GM19025 (cell line): ENCODE data around the gene RPL18A.

ENCODE experiments used
- ATAC-seq: cut with Tn5 transposase; IDR thresholded peaks from one replicate; pipeline ENCODE4 v1.9.1; 2021; ENCODE audit warnings: mild to moderate bottlenecking, low read depth, moderate library complexity; ENCODE audit not compliant: unreplicated experiment

Gene RPL18A

DNA sequence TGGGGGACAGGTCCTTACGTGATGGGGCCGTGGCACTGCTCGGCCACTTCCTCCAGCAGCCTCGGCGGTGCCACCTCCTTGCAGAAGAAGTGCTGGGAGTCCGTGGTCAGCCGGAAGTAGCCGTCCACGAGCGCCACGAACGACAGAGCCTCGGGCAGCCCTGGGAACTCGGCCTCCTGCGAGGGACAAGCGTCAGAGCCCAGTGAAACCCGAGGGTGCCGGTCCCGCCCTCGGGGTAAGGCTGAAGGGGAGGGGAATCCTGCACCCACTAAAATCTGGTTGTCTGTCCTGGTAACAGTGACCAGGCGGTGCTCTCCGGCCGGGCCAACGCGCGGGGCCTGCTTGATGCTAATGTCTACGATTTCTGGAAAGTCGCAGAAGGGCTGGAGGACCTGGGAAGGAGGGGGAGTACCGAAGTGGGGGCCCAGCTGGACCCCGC lies 18.3 kb upstream of the RPL18A start:
- ATAC-seq, result no peak

DNA sequence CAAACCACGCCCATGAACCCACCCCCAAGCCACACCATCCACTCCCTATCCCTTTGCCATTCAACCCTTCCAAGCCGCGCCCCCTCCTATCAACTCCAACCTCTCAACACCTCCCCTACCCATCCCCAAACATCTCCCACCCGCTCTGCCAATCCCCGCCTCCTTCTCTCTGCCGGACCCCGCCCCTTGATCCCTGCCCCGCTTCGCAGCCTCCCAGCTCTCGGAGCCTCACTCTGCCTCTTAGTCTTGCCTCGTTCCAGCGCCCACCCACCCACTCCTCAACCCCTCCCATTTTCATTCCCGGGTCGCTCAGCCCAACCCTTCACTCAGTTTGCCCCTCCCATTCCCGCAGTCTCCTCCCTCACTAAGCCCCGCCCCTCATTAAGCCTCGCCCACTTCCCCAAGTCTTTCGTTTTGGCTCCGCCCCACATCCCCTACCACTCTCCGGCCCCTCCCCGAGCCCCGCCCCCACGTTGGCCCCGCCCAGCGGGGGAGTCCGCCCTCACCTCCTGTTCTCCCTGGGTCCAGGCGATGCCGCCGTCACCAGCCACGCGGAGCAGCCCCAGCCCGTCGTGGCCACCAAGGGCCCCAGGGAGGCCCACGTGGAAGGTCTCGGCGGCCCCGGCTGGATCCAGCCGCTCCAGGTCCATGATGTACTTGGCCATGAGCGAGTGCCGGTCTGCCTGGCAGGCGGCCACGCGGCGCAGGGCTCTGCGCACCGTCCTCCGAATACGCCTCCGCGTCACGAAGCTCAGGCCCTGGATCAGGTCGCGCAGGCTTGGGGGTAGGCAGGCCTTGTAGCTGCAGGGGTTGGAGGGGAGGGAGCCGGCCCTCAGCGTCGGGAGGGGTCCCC lies 17.7 kb upstream of the RPL18A start:
- no peak for ATAC-seq

DNA sequence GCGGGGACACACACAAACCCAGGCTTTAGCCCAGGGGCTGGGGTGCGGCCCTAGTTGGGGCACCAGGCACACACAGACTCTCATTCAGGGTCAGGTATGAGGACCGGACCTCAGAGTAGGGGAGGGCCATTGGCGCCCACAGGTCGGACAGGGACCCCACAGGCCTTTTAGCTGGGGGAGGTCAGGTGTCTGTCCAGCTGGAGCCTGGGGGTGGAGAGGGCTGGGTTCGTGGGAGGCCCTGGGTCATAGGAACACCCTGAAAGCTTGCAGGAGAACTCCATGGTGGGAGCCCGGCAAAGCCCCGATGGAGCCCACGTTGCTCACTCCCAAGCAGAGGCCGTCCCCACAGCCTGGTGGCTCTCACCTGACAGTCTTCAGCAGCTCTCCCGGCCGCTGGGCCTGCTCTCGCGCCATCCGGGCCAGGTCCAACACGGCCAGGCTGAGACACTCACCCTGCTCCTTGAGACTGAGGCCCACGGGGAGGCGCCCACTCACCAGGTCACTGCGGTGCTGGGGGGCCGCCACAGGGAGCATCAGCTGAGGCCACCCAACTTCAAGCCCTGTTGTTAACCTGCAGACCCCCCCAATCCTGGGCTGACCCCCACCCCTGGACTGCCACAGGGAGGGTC lies 16.9 kb upstream of the RPL18A start:
- ATAC-seq, result no peak

DNA sequence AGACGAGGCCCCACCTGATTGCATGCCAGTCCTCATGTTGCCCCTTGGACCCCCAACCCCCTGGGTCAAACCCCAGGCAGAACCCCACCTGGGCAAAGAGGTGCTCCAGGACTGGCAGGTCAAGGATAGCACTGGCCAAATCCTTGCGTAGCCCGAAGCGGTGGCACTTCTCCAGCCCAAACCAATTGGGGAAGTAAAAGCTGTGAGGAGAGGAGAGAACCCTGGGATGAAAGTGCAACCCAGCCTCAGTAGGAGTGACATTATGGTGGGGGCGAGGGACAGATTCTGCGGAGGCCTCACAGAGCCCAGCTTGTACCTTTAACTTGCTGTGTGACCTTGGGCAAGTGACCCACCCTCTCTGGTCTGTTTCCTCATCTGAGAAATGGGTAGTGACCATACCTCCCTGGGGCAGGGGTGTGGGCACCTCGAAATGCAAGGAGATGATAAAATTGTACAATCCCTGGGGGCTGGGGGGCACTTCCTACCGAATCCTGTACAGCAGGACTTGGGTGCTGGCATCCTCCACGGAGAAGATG lies 16.4 kb upstream of the RPL18A start:
- ATAC-seq, result no peak

DNA sequence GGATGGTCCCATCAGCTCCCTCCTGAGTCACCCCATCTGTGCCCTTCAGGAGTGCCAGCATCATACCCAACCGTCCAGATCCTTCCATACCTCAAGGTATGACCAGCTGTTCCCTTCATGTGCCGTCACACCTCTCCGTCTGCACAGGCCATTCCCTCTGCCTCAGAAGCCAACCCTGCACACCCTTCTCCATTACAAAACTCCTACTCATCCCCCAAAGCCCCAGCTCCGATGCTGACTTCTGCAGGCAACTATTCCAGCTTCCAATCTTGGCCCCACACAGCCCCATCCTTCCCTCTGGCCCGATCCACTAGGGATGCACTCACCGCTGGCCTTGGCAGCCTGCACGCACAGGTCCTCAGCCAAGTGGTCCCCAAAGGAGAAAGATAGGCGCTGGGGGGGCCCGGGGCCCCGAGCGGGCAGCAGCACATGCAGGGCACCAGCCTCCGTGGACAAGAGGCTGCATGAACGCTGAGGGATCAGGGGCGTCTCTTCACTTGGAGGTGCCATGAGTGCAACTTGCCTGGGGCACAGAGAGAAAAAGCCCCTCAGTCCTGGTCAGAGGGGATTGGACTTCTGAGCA lies 15.7 kb upstream of the RPL18A start:
- no peak for ATAC-seq

DNA sequence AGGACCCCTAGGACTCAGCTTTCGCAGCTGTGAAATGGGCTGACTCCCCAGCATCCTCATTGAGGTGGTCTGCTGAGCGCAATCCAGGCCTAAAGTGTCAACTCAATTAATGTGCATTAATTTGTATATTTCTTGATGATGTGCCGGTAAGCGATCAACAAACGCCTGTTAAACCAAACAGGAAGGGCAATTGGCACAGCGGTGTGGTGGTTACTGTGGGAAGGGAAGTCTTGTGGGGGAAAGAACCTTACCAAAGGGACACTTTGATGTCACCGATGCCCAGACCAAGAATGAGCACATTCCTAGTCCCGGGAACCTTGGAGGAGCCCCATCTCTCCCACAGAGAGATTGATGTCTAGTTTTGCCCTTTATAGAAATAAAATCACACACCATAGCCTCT lies 13.6 kb upstream of the RPL18A start:
- ATAC-seq, result no peak

DNA sequence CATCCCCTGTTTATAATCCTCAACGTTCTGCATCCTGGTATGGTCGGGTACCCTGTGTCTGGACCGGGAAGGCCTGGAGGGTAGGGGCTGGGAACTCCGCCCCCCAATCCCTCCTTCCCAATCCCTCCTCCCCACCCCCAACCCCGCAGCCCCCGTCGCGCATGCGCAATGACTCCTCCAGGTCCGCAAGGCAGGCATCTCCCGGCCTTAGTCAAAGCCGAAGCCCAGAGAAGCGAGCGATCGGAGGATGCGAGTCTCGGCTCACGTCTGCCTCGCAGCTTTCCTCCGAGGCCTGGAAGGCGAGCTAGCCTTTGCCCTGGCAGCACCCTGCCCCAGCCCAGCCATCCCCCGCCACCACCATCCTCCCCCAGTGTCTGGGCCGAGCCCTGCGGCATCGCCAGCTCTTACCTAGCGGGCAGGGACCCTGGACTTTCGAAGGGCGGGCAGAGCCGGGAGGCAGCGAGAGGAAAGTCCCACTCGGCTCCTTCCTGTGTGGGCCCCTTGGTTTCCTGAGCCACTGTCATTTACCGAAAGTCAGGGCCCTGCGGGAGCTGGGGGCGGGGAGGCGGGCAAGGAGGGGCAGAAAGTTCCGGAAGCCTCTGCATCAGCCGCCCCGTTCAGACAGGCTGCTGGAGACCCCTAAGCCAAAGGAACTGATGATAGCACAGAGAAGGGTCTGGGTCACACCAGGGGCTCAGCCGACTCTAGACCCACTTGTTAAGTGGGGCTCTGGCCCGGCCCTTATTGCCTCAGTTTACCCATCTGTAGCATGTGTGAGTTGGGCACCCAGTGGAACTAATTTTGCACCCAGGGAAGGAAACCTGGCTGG lies 12.0 kb upstream of the RPL18A start, which contains the start of gene JAK3:
JAK3 (minus strand) TSS at position 445 of the 829 bp plus-strand sequence. CDS start 3,565 bp downstream, outside the sequence.
- ATAC-seq, result peak; percentile 64

DNA sequence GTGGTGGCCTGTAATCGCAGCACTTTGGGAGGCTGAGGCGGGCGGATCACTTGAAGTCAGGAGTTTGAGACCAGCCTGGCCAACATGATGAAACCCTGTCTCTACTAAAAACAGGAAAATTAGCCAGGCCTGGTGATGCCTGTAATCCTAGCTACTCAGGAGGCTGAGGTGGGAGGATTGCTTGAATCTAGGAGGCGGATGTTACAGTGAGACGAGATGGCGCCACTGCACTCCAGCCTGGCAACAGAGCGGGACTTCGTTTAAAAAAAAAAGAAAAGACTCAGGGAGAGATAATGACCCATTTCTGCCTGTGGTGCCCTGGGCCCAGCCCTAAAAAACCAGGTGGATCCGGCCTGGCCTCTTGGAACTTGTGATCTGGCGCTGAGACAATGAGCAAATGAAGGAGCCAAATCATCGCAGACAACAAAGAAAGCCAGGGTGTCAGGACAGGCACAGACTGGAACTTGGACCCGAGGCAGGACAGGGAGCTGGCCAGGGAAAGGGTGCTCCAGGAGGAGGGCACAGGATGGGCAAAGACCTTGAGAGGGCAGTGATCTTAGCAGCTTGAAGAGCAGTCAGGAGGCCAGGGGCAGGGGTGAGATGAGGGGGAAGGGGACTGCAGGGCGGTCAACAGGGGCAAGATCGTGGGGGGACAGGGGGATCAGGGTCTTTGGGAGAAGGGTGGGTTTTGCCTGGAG lies 11.0 kb upstream of the RPL18A start:
- no peak for ATAC-seq

DNA sequence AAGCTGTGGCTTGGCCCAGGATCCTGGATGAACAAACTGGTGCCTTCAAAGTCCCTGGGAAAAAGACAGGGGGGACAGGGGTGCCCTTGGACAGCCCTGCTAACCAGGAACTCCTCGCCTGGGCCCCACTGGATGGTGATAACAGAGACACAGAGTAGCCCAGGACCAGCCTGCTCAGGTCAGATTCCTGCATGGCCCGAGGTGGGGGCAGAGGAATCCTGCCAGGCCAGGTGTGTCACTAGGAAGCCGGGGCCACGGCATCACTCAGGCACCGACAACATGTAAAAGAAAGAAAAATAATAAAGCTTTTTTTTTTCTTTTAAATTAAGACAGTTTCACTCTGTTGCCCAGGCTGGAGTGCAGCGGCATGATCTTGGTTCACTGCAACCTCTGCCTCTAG lies 5.6 kb upstream of the RPL18A start:
- no peak for ATAC-seq

DNA sequence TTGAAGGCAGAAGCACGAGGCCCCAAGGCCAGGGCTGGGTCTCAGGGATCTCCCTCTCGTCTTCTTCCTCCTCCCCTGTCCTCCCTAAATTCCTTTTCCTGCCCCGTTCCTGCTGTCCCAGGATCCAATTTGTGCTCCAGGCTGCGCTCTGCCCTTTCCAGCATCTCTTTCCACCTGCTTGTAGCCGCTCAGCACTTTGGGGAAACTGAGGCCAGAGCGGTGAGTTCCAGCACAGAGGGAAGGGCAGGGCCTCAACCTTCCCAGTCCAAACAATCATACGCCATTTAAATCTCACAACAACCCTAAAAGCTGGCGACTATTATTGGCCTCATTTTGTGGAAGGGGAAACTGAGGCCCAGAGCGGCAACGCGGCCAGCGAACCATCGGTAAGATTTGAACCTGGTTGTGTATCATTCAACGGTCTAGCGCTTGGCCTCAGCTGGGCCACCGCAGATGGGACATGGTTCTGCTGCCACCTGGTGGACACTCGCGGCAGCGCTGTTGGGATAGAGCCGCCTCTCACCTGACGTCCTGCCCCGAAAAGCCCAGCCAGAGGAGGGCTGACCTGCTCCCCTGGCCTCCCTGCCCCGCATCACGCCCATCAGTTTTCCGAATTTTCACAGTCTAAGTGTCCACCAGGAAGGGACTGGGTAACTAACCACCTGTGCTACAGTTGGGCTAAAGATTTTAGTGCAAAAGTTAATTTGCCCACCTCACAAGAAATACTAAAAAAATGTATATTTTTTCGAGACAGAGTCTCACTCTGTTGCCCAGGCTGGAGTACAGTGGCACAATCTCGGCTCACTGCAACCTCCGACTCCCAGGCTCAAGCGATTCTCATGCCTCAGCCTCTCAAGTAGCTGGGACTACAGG lies 4.2 kb upstream of the RPL18A start:
- no peak for ATAC-seq

DNA sequence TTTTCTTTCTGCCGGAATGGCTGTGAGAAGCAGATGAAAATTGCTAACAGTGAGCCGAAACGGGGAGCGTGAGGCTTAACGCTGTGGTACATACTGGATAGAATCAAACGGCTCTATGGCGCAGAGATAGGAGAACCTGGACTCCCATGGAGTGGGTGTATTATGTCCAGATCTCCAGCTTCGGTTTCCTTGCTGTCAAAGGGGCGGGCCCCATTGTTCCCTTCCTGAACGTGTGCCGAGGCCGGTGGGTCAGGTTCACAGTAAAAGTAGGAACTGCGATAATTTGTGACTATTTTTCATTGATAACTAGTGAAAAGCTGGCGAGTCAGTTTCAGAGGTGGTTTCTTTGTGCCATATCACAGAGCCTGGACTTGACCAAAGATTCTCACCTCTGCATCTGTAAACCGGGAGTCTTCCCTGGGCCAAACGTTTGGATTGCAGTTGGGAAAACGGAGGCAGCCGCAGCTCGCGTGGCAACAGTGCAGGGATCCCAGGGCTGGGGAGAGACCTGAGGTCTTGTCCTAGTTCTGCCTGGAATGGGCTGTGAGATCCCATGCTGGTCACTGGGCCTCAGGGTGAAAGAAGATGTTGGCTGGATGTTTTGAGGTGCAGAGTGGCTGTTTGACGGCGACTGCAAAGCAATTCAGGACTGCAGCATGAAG lies 752 bp downstream of the RPL18A start:
- ATAC-seq, result no peak

DNA sequence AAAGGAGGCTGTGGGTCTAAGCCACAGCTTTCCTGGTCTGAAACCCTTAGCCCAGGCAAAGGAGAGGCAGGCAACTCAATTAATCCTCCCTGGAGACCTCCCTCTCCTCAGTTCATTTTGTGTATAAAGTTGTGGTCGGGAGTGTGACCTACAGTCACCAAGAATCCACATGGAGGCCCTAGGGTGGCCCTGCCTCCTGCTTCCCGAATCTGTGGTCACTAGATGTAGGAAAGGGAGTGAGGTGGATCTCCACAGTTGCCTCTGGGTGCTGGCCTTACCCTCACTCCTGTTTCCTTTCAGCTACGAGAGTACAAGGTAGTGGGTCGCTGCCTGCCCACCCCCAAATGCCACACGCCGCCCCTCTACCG lies 1.3 kb downstream of the RPL18A start:
- ATAC-seq, result no peak

DNA sequence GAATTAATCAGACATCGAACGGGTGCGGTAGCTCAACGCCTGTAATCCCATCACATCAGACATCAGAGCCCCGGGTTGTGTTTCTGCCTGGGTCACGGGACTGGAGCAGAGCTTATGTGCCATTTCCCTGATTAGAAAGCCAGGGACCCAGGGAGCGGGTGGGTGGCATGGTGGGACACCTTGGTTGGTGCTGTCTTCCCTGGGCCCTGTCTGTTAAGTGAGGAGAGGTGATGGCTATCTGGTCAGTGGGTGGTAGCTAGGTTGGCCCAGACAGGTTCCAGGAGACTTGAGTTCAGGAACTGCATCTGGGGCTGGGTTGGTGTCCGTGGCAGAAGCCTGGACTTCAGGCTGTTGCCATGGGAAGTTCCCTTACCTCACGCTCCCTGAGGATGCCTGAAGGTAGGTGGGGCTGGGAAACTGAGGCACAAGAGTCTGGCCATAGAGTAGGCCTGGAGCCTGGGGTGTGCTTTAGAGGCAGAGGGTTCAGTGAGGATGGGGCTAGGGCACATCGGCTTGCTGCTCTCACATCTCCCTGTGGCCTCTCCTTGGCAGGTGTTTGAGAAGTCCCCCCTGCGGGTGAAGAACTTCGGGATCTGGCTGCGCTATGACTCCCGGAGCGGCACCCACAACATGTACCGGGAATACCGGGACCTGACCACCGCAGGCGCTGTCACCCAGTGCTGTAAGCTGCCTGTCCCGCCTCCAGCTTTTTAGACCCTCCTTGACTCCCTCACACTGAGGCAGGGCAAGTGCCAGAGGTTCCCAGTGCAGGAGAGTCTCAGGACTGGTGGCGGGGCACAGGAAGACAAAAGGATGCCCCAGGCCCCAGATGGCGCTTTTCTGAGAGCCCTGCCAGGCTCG lies 2.1 kb downstream of the RPL18A start:
- ATAC-seq, result no peak

DNA sequence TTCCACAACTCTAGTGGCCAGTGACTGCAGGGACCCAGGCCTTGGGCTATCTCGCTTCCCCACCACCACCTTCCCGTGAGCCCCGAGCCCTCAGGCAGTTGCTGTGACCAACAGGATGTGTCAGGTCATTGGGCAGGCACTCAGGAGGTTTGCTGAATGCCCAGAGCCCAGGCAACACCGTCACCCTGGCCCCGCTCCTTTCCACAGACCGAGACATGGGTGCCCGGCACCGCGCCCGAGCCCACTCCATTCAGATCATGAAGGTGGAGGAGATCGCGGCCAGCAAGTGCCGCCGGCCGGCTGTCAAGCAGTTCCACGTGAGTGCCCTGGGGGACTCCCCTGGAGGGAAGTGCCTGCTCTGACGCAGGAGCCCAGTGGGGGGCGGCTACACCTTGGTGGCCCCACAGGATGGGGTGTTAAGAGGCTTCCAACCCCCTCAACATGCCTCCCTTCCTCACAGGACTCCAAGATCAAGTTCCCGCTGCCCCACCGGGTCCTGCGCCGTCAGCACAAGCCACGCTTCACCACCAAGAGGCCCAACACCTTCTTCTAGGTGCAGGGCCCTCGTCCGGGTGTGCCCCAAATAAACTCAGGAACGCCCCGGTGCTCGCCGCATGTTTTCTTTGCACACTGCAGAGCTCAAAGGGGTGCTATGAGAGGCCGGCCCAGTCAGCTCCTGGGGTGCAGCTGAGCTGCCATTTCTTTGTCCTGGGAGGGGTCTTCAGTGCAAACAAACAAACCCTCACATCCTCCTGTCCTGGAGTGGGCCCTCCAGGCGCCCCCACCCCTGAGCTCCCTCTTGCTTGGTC lies 3.2 kb downstream of the RPL18A start:
- ATAC-seq, result no peak

DNA sequence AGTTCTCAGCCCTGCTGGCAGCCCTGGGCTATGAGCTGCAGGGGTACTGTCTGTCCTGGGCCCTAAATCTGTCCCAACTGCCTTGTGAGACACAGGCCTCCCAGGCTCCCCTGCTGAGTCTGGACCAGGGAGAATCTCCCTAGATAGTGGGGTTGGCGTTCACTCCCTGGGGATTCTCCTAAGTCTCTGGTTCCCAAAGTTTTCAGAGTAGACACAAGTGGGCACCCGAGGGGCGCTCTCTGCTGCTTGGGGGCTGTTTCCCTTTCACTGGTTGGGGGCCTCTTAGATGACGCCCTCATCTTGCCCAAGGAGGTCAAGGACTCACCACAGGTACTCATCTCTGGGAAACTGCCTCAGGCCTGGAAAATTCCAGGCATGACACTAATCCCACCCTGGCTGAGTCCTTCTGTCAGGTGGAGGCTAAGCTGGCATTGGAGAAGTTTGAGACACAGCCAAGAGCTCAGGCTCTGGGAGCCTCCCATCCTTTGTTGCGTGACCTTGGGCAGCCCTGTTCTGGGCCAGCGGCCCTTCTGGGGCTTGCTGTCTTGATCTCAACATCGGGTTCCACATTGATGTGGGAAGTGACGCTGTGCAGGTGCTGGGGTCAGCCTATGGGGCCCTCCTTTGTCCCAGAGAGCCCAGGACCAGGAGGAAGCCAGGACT lies 3.9 kb downstream of the RPL18A start:
- no peak for ATAC-seq
